ENCODE measurements around the gene MAP3K9. TPM values are rescaled to one million over a fixed set of nuclear protein-coding genes. Genes with fewer than 3 reads are reported as not detected.

The MAP3K9 gene
- total RNA-seq, 4 donors from 2014 or later = 5.0 to 12.7 (median 8.3) TPM

DNA sequence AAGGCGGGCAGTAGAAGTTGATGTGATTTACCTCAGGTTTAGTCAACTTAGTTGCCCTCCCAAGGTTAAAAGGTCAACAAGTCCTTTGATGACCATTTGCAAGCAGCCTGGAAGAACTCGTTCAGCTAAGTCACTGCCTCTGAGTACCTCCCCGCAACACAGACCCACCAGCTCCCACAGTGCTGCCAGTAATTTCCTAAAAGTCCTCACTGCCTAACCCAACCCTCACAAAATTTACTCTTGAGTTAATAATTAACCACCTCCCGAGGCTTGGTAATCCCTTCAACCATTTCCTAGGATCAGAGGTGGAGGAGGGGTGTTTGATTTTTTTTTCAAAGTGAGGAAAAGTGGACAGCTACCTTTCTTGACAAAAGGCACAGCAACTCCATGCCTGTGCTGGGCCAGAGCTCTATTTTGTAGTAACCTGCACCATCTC lies 55.8 kb downstream of the MAP3K9 start:
- intact Hi-C loops (cut with DNase I; ENCODE audit: low total_unique reads) = no loop called here
- H3K9me3 ChIP-seq = no peaks in the 10 kb centered on the region
- TF ChIP-seq POLR2A (IDR thresholded peaks at IDR 0.05) (no peak), EP300 (IDR thresholded peaks at IDR 0.05; ENCODE audit: low read depth) (no peak), POLR2AphosphoS5 (IDR thresholded peaks at IDR 0.05) (no peak)
- TF ChIP-seq, protein P1, sequence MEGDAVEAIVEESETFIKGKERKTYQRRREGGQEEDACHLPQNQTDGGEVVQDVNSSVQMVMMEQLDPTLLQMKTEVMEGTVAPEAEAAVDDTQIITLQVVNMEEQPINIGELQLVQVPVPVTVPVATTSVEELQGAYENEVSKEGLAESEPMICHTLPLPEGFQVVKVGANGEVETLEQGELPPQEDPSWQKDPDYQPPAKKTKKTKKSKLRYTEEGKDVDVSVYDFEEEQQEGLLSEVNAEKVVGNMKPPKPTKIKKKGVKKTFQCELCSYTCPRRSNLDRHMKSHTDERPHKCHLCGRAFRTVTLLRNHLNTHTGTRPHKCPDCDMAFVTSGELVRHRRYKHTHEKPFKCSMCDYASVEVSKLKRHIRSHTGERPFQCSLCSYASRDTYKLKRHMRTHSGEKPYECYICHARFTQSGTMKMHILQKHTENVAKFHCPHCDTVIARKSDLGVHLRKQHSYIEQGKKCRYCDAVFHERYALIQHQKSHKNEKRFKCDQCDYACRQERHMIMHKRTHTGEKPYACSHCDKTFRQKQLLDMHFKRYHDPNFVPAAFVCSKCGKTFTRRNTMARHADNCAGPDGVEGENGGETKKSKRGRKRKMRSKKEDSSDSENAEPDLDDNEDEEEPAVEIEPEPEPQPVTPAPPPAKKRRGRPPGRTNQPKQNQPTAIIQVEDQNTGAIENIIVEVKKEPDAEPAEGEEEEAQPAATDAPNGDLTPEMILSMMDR (IDR thresholded peaks at IDR 0.05) = no peak
- 62 to 67% methylated on average over 4 of the region's 4 CpGs for WGBS, 2 donors (ENCODE audit: low coverage in 1 of 2)
- in situ Hi-C loops (cut with MboI; ENCODE audit: low pct_ligation_motif_present in 1 of 4, low pct_unique_long_range_greater_than_20kb in 1 of 4, low sequenced_read_pairs in 3 of 4) = no loop called here
- no peak overlapping the region for H3K27ac ChIP-seq
- H3K4me3 ChIP-seq = no peak overlapping the region
- H3K4me1 ChIP-seq = peaks cover 0 to 5% (median 2%) of the 10 kb centered on the region in 4 donors
- no peak for DNase-seq
- no peaks in the 10 kb centered on the region for H3K36me3 ChIP-seq
- no peaks in the 10 kb centered on the region for H3K27me3 ChIP-seq

DNA sequence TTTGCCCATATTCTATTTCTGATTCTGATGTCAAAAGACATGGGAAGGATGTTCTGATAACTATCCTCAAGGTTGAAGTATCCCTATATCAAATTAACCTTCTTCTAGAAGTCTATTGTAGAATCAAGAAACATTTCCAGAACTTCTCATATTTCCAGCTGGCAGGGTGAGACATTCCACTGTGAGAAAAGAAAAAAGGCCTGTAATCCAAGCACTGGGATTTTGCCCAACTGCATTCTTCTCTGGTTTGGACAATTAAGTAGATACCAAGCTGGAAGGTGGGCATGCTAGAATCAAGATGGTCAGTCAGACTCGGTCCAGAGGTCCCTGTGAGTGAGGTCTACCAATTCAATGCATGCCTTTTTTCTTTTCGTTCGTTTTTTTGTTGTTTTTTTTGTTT lies 60.9 kb downstream of the MAP3K9 start:
- Histone ChIP-seq H3K4me3 (no peak overlapping the region), H3K4me1 (peaks cover 0 to 2% (median 0%) of the 10 kb centered on the region in 4 donors), H3K27ac (no peak overlapping the region), H3K36me3 (no peaks in the 10 kb centered on the region), H3K9me3 (no peaks in the 10 kb centered on the region), H3K27me3 (no peaks in the 10 kb centered on the region)
- WGBS, 2 donors (ENCODE audit: low coverage in 1 of 2) = 87 to 93% methylated on average over 2 to 3 of the region's 3 CpGs
- no peak for DNase-seq
- TF ChIP-seq POLR2AphosphoS5 (IDR thresholded peaks at IDR 0.05) = no peak
- TF ChIP-seq, protein P1 (IDR thresholded peaks at IDR 0.05) = no peak
- TF ChIP-seq POLR2A (IDR thresholded peaks at IDR 0.05) = no peak
- TF ChIP-seq EP300 (IDR thresholded peaks at IDR 0.05; ENCODE audit: low read depth) = no peak
- intact Hi-C loops (cut with DNase I; ENCODE audit: low total_unique reads) (no loop called here), in situ Hi-C loops (cut with MboI; ENCODE audit: low pct_ligation_motif_present in 1 of 4, low pct_unique_long_range_greater_than_20kb in 1 of 4, low sequenced_read_pairs in 3 of 4) (no loop called here)

DNA sequence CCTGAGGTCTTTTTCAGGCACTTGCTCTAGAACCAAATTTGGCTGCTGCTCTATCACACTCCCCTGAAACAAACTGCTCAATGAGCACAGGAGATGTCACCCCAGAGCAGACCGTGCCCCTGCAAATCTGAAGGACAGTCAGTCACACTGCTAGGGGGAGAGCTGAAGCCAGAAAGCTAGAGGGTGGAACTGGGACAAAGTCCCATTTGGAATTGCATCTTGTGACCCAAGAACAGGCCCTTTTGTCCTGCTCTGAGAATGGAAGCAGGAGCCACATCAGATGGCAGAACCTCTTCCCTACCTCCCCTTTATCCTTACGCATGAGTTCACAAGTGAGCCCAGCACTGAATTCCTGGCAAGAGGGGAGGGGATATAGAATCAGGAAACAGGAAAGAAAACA lies 64.7 kb downstream of the MAP3K9 start:
- no peak overlapping the region for H3K4me3 ChIP-seq
- intact Hi-C loops (cut with DNase I; ENCODE audit: low total_unique reads) = no loop called here
- no peak overlapping the region for H3K27ac ChIP-seq
- TF ChIP-seq, protein P1 (IDR thresholded peaks at IDR 0.05) = no peak
- TF ChIP-seq POLR2AphosphoS5 (IDR thresholded peaks at IDR 0.05) = no peak
- no peak for TF ChIP-seq EP300 (IDR thresholded peaks at IDR 0.05; ENCODE audit: low read depth)
- no peak for TF ChIP-seq POLR2A (IDR thresholded peaks at IDR 0.05)
- no peaks in the 10 kb centered on the region for H3K27me3 ChIP-seq
- no peaks in the 10 kb centered on the region for H3K36me3 ChIP-seq
- in situ Hi-C loops (cut with MboI; ENCODE audit: low pct_ligation_motif_present in 1 of 4, low pct_unique_long_range_greater_than_20kb in 1 of 4, low sequenced_read_pairs in 3 of 4) = no loop called here
- WGBS, 2 donors (ENCODE audit: low coverage in 1 of 2) = 71 to 94% methylated on average over 1 to 2 of the region's 2 CpGs
- DNase-seq = no peak
- no peaks in the 10 kb centered on the region for H3K9me3 ChIP-seq
- no peaks in the 10 kb centered on the region for H3K4me1 ChIP-seq

DNA sequence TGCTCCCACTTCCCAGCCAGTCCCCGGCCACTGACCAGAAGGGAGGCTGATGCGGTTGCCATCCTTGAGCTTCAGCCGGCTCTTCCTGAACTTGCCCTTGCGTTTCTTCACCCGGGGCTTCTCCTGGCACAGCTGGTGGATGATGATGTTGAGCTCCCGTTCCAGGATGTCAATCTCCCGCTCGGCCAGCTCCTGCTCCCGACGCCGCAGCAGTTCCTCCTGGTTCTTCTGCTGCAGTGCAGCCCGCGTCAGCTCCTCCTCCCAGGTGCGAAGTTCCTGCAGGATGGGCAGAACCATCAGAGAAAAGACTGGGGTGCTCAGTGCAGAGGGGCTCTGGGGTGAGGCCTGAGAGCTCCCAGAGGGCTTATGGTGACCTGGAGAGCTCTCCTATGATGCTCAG lies 67.0 kb downstream of the MAP3K9 start:
- TF ChIP-seq EP300 (IDR thresholded peaks at IDR 0.05; ENCODE audit: low read depth) = no peak
- TF ChIP-seq, protein P1 (IDR thresholded peaks at IDR 0.05) = no peak
- no peak for TF ChIP-seq POLR2AphosphoS5 (IDR thresholded peaks at IDR 0.05)
- no peak for TF ChIP-seq POLR2A (IDR thresholded peaks at IDR 0.05)
- in situ Hi-C loops (cut with MboI; ENCODE audit: low pct_ligation_motif_present in 1 of 4, low pct_unique_long_range_greater_than_20kb in 1 of 4, low sequenced_read_pairs in 3 of 4) = no loop called here
- WGBS, 2 donors (ENCODE audit: low coverage in 1 of 2) = 89% methylated on average over 14 of the region's 14 CpGs; no CpG with 5 or more reads in 1 of the 2 donors
- Histone ChIP-seq H3K4me1 (no peaks in the 10 kb centered on the region), H3K27ac (no peak overlapping the region), H3K36me3 (no peaks in the 10 kb centered on the region), H3K27me3 (no peaks in the 10 kb centered on the region), H3K4me3 (no peak overlapping the region), H3K9me3 (no peaks in the 10 kb centered on the region)
- DNase-seq = no peak
- intact Hi-C loops (cut with DNase I; ENCODE audit: low total_unique reads) = no loop called here
